Tibial nerve (tissue), 4 donors: ENCODE results near the gene YJEFN3. TPM values are rescaled to one million over a fixed set of nuclear protein-coding genes. Genes with fewer than 3 reads are reported as not detected.
A peak's percentile ranks its signal among the peaks of the same experiment; 100 is the strongest.

Source experiments
- DNase-seq, 2 donors: peaks; one replicate each; pipeline ENCODE4 v3.0.0-alpha.2; 2019; ENCODE audit warnings: low spot score in 2 of 2
- H3K27ac ChIP-seq, 4 donors: fragments of 200-600 bp; sonication (generic) in 3 of 4; one replicate each; pipeline ENCODE4 v1.5.1; 2017 to 2019; ENCODE audit warnings: mild to moderate bottlenecking in 1 of 4
- H3K27me3 ChIP-seq, 2 donors: fragments of 200-600 bp; sonication (generic) in 1 of 2; one replicate each; pipeline versions ENCODE4 v1.5.1 to v1.6.0; 2017 to 2019
- H3K36me3 ChIP-seq, 3 donors: fragments of 200-600 bp; sonication (generic); one replicate each; pipeline ENCODE4 v1.5.1; 2018 to 2019
- H3K4me1 ChIP-seq, 4 donors: fragments of 200-600 bp; sonication (generic) in 3 of 4; one replicate each; pipeline ENCODE4 v1.5.1; 2017 to 2019
- H3K4me3 ChIP-seq, 4 donors: fragments of 200-600 bp; sonication (generic) in 3 of 4; one replicate each; pipeline ENCODE4 v1.5.1; 2017 to 2019; ENCODE audit warnings: mild to moderate bottlenecking in 1 of 4, moderate library complexity in 1 of 4
- H3K9me3 ChIP-seq, 4 donors: fragments of 200-600 bp; sonication (generic) in 3 of 4; one replicate each; pipeline ENCODE4 v1.5.1; 2017 to 2019
- EP300 ChIP-seq, 2 donors: sonication (generic); formaldehyde crosslinking; IDR thresholded peaks; one replicate each; pipeline ENCODE4 v1.6.1; 2017; ENCODE audit warnings: antibody characterized with exemption in 2 of 2, mild to moderate bottlenecking in 1 of 2
- POLR2A ChIP-seq, 2 donors: fragments of 450-650 bp; IDR thresholded peaks; one replicate each; pipeline ENCODE4 v1.6.1; 2017; ENCODE audit warnings: antibody characterized with exemption in 2 of 2, mild to moderate bottlenecking in 2 of 2, moderate library complexity in 2 of 2
- WGBS, 2 donors: methylation state at CpG; one replicate each; pipeline ENCODE4 v1.1.5; 2018; 5-methylcytosine and 5-hydroxymethylcytosine counted together
- total RNA-seq, 4 donors: library from RNA; depleted of rRNA; stranded (reverse); fragments of >200 nt; gene quantifications; one replicate each; pipeline ENCODE4 v1.1.0, GENCODE V29; 2016
- TF ChIP-seq, protein P1 (sequence below), 5 experiments: fragments of 200-600 bp in 3 of 5; fragments of 450-650 bp in 2 of 5; sonication (generic) in 3 of 5; IDR thresholded peaks; one replicate each; pipeline ENCODE4 v1.5.1; 2016 to 2019; ENCODE audit warnings: antibody characterized with exemption in 5 of 5, mild to moderate bottlenecking in 3 of 5, moderate library complexity in 2 of 5

Gene YJEFN3
- total RNA-seq, 4 donors from 2014 or later, result 4.2 to 9.4 (median 5.7) TPM

- H3K27ac ChIP-seq, result no peak overlapping the region
- peaks cover 0 to 7% (median 0%) of the 10 kb centered on the region in 4 donors for H3K9me3 ChIP-seq
- WGBS, 2 donors, result 75 to 80% methylated on average over 10 of the region's 10 CpGs
- peak overlapping the region in 1 of 4 donors; percentile 61 for H3K4me3 ChIP-seq
- TF ChIP-seq EP300 (IDR thresholded peaks at IDR 0.05), result no peak
- no peak for TF ChIP-seq POLR2A (IDR thresholded peaks at IDR 0.05)
- TF ChIP-seq, protein P1, sequence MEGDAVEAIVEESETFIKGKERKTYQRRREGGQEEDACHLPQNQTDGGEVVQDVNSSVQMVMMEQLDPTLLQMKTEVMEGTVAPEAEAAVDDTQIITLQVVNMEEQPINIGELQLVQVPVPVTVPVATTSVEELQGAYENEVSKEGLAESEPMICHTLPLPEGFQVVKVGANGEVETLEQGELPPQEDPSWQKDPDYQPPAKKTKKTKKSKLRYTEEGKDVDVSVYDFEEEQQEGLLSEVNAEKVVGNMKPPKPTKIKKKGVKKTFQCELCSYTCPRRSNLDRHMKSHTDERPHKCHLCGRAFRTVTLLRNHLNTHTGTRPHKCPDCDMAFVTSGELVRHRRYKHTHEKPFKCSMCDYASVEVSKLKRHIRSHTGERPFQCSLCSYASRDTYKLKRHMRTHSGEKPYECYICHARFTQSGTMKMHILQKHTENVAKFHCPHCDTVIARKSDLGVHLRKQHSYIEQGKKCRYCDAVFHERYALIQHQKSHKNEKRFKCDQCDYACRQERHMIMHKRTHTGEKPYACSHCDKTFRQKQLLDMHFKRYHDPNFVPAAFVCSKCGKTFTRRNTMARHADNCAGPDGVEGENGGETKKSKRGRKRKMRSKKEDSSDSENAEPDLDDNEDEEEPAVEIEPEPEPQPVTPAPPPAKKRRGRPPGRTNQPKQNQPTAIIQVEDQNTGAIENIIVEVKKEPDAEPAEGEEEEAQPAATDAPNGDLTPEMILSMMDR (IDR thresholded peaks at IDR 0.05), result no peak
- H3K27me3 ChIP-seq, result no peaks in the 10 kb centered on the region
- H3K4me1 ChIP-seq, result peaks cover 0 to 45% (median 13%) of the 10 kb centered on the region in 4 donors
- peaks cover 0 to 32% (median 0%) of the 10 kb centered on the region in 3 donors for H3K36me3 ChIP-seq
- no peak for DNase-seq
Measured at GRCh38 chr19:19517235-19517619, 11.5 kb upstream of the YJEFN3 start.

DNA sequence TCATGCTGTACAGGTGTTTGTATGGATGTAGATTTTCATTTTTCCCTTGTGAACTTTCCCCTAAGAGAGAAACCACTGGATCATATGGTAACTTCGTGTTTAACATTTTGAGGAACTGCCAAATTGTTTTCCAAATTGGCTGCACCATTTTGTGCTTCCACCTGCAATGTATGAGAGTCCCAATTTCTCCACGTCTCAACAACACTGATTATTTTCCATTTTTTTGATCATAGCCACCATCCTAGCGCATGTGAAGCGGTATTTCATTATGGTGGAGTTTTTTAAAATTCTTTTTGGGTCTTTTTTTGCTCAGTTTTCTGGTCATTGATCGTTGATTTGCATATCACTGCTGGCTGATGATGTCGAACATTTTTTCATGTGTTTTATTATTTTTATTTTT lies 7.7 kb upstream of the YJEFN3 start:
- DNase-seq, result no peak
- no peak overlapping the region for H3K27ac ChIP-seq
- no peaks in the 10 kb centered on the region for H3K27me3 ChIP-seq
- peaks cover 0 to 59% (median 0%) of the 10 kb centered on the region in 3 donors for H3K36me3 ChIP-seq
- TF ChIP-seq, protein P1 (IDR thresholded peaks at IDR 0.05), result no peak
- no peak for TF ChIP-seq POLR2A (IDR thresholded peaks at IDR 0.05)
- no peak for TF ChIP-seq EP300 (IDR thresholded peaks at IDR 0.05)
- peaks cover 0 to 40% (median 8%) of the 10 kb centered on the region in 4 donors for H3K4me1 ChIP-seq
- no peaks in the 10 kb centered on the region for H3K9me3 ChIP-seq
- 80 to 81% methylated on average over 6 of the region's 6 CpGs for WGBS, 2 donors
- no peak overlapping the region for H3K4me3 ChIP-seq

- Histone ChIP-seq H3K4me3 (no peak overlapping the region), H3K27me3 (no peaks in the 10 kb centered on the region), H3K9me3 (no peaks in the 10 kb centered on the region), H3K4me1 (peaks cover 0 to 38% (median 9%) of the 10 kb centered on the region in 4 donors), H3K27ac (no peak overlapping the region), H3K36me3 (peaks cover 0 to 79% (median 3%) of the 10 kb centered on the region in 3 donors)
- no peak for DNase-seq
- WGBS, 2 donors, result 94% methylated on average over 3 of the region's 3 CpGs
- TF ChIP-seq POLR2A (IDR thresholded peaks at IDR 0.05) (no peak), EP300 (IDR thresholded peaks at IDR 0.05) (no peak)
- TF ChIP-seq, protein P1 (IDR thresholded peaks at IDR 0.05), result no peak
Measured at GRCh38 chr19:19523177-19523576, 5.5 kb upstream of the YJEFN3 start.

GRCh38 chr19:19524053-19524452 lies 4.7 kb upstream of the YJEFN3 start:
- TF ChIP-seq, protein P1 (IDR thresholded peaks at IDR 0.05), result no peak
- TF ChIP-seq EP300 (IDR thresholded peaks at IDR 0.05) (no peak), POLR2A (IDR thresholded peaks at IDR 0.05) (no peak)
- WGBS, 2 donors, result 83 to 85% methylated on average over 7 of the region's 7 CpGs
- no peaks in the 10 kb centered on the region for H3K9me3 ChIP-seq
- no peak for DNase-seq
- H3K27me3 ChIP-seq, result no peaks in the 10 kb centered on the region
- H3K36me3 ChIP-seq, result peaks cover 0 to 83% (median 3%) of the 10 kb centered on the region in 3 donors
- H3K4me1 ChIP-seq, result peaks cover 0 to 42% (median 9%) of the 10 kb centered on the region in 4 donors
- H3K27ac ChIP-seq, result no peak overlapping the region
- H3K4me3 ChIP-seq, result no peak overlapping the region

GRCh38 chr19:19525611-19526380 lies 2.9 kb upstream of the YJEFN3 start:
- 69 to 77% methylated on average over 12 to 21 of the region's 23 CpGs for WGBS, 2 donors
- peaks cover 0 to 66% (median 3%) of the 10 kb centered on the region in 3 donors for H3K36me3 ChIP-seq

More at GRCh38 chr19:19525611-19526380, 2.9 kb upstream of the YJEFN3 start:
- Histone ChIP-seq H3K27me3 (no peaks in the 10 kb centered on the region), H3K9me3 (no peaks in the 10 kb centered on the region), H3K4me3 (no peak overlapping the region), H3K4me1 (peaks cover 0 to 46% (median 9%) of the 10 kb centered on the region in 4 donors), H3K27ac (peak overlapping the region in 2 of 4 donors; percentile 61 to 71)
- DNase-seq, result no peak
- TF ChIP-seq EP300 (IDR thresholded peaks at IDR 0.05), result no peak
- TF ChIP-seq, protein P1 (IDR thresholded peaks at IDR 0.05), result no peak
- no peak for TF ChIP-seq POLR2A (IDR thresholded peaks at IDR 0.05)
